ENCODE results near the gene RNU6-9.
A peak's percentile ranks its signal among the peaks of the same experiment; 100 is the strongest.

RNU6-9 gene

DNA sequence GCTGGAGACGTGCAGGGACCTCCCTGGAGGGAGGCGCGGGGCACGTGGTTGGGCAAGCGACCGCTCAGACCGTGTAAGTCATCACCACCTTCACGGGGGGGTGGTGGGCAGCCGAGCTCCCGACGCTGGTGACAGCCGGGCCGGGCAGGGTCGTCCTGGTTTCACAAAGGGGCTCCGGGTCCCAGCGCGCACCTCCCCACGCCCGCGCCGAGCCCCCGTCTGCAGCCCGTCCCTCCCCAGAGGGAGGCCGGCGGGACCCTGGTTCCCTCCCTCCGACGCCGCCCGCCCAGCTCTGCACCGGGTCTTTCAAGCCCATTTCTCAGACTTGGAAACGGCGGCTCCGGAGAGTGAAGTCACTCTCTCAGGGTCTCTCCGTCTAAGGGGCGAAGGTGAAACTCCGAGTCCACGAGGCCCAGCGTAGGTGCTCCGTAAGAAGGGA lies 31.8 kb downstream of the RNU6-9 start:
- Histone ChIP-seq H3F3A (ENCODE audit: insufficient read depth) (peaks cover 4% of the 10 kb centered on the region; the same call in 1 of the 2 replicates), H2AFZ (ENCODE audit: low read depth, low read length, severe bottlenecking) (peak overlapping the region; percentile 80), H4K20me1 (ENCODE audit: low read depth, low read length) (no peaks in the 10 kb centered on the region), H3K9ac (ENCODE audit: low read length) (peak overlapping the region; percentile 60), H3K4me3 (ENCODE audit: insufficient read depth, low read length, poor library complexity, severe bottlenecking) (peak overlapping the region; percentile 61), H3K27ac (ENCODE audit: low read depth, low read length) (0 out of 2 replicates have a peak overlapping the region, but pooled peaks have one; percentile 41), H3K9me2 (replicated peaks; ENCODE audit: insufficient read depth, low read length) (no peaks in the 10 kb centered on the region), H3K27me3 (ENCODE audit: low read length) (no peaks in the 10 kb centered on the region), H3K4me2 (ENCODE audit: low read depth, low read length, poor library complexity, severe bottlenecking) (peak overlapping the region; percentile 94), H3K79me2 (ENCODE audit: insufficient read depth, low read length) (no peaks in the 10 kb centered on the region), H3K36me3 (ENCODE audit: low read length) (no peaks in the 10 kb centered on the region), H3K9me3 (ENCODE audit: insufficient read depth, low read length) (no peaks in the 10 kb centered on the region)
- TF ChIP-seq EZH2phosphoT487 (conservative IDR thresholded peaks at IDR 0.05; ENCODE audit: low read length): no peak
- TF ChIP-seq, protein P1, sequence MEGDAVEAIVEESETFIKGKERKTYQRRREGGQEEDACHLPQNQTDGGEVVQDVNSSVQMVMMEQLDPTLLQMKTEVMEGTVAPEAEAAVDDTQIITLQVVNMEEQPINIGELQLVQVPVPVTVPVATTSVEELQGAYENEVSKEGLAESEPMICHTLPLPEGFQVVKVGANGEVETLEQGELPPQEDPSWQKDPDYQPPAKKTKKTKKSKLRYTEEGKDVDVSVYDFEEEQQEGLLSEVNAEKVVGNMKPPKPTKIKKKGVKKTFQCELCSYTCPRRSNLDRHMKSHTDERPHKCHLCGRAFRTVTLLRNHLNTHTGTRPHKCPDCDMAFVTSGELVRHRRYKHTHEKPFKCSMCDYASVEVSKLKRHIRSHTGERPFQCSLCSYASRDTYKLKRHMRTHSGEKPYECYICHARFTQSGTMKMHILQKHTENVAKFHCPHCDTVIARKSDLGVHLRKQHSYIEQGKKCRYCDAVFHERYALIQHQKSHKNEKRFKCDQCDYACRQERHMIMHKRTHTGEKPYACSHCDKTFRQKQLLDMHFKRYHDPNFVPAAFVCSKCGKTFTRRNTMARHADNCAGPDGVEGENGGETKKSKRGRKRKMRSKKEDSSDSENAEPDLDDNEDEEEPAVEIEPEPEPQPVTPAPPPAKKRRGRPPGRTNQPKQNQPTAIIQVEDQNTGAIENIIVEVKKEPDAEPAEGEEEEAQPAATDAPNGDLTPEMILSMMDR (IDR thresholded peaks at IDR 0.05; ENCODE audit: insufficient read depth, low read length, poor library complexity, severe bottlenecking): no peak

DNA sequence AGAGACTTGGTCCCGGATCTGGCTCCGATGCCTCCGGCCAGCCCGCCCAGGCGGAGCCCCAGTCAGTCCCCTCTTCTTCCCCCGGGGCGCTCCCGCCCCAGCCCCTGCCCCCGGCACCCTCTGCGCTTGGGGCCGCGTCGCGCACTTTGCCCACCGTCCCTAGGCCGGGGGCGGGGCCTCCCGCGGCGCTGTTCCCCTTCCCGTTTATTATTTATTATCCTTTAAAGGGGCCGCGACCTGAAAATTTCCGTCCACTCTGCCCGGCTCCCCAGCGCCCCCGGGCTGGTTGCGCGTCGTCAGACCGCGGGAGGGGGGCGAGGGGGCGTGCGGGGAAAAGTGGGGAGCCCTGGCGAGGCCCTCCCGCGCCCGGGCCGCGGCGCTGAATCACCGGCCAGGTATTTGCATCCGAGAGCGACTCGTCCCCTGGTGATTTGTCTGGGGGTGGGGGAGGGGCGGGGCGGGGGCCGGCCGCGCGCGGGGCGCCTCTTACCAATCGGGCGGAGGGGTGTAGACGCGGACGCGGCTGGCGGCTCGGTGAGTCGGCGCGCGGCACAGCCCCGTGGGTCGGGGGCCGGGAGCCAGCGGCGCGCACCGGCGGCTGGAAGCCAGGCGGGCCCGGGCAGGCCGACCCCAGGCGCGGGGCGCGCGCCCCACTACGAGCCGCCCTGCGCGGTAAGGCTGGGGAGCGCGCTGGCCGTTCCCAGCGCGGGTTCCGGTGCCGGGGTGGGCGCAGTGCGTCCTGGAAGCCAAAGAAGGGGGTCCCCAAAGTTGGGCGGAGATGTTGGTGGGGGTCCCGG lies 32.4 kb downstream of the RNU6-9 start, which contains the start of gene ARID3A:
ARID3A (plus strand) TSS at position 510 of the 797 bp plus-strand sequence. CDS start 3,494 bp downstream, outside the sequence.
- Histone ChIP-seq H3K4me3 (ENCODE audit: insufficient read depth, low read length, poor library complexity, severe bottlenecking) (peak within 1 kb of the TSS; percentile 61), H3K9me3 (ENCODE audit: insufficient read depth, low read length) (no peaks in the 10 kb centered on the region), H3K79me2 (ENCODE audit: insufficient read depth, low read length) (no peaks in the 10 kb centered on the region), H2AFZ (ENCODE audit: low read depth, low read length, severe bottlenecking) (peak within 1 kb of the TSS; percentile 80), H3K27ac (ENCODE audit: low read depth, low read length) (0 out of 2 replicates have a peak within 1 kb of the TSS, but pooled peaks have one; percentile 41), H3K9me2 (replicated peaks; ENCODE audit: insufficient read depth, low read length) (no peaks in the 10 kb centered on the region), H3K36me3 (ENCODE audit: low read length) (no peaks in the 10 kb centered on the region), H3F3A (ENCODE audit: insufficient read depth) (peaks cover 2% of the 10 kb centered on the region; the same call in 1 of the 2 replicates), H3K4me2 (ENCODE audit: low read depth, low read length, poor library complexity, severe bottlenecking) (peak within 1 kb of the TSS; percentile 94), H3K27me3 (ENCODE audit: low read length) (no peaks in the 10 kb centered on the region), H3K9ac (ENCODE audit: low read length) (peak within 1 kb of the TSS; percentile 60), H4K20me1 (ENCODE audit: low read depth, low read length) (no peaks in the 10 kb centered on the region)
- TF ChIP-seq, protein P1 (IDR thresholded peaks at IDR 0.05; ENCODE audit: insufficient read depth, low read length, poor library complexity, severe bottlenecking): no peak
- no peak for TF ChIP-seq EZH2phosphoT487 (conservative IDR thresholded peaks at IDR 0.05; ENCODE audit: low read length)

DNA sequence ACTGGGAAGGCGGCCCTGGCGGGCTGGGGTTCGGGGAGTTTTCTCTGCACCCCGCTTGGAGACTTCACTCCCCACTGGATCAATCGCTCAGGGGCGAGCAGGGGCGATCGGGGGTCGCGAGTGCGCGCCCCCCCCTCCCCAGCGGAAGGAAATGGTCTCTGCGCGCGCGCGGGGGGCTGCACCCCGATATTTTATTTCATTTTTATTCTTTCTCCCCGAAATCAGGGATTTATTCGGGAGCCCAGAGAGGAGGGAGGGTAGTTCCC lies 33.0 kb downstream of the RNU6-9 start:
- H3K79me2 ChIP-seq (ENCODE audit: insufficient read depth, low read length): no peaks in the 10 kb centered on the region
- H4K20me1 ChIP-seq (ENCODE audit: low read depth, low read length): no peaks in the 10 kb centered on the region
- peak overlapping the region; percentile 94 for H3K4me2 ChIP-seq (ENCODE audit: low read depth, low read length, poor library complexity, severe bottlenecking)
- H3K9me2 ChIP-seq (replicated peaks; ENCODE audit: insufficient read depth, low read length): no peaks in the 10 kb centered on the region
- no peaks in the 10 kb centered on the region for H3K9me3 ChIP-seq (ENCODE audit: insufficient read depth, low read length)
- no peaks in the 10 kb centered on the region for H3F3A ChIP-seq (ENCODE audit: insufficient read depth)
- H3K27me3 ChIP-seq (ENCODE audit: low read length): no peaks in the 10 kb centered on the region
- H3K36me3 ChIP-seq (ENCODE audit: low read length): no peaks in the 10 kb centered on the region
- peak overlapping the region; percentile 61 for H3K4me3 ChIP-seq (ENCODE audit: insufficient read depth, low read length, poor library complexity, severe bottlenecking)
- TF ChIP-seq EZH2phosphoT487 (conservative IDR thresholded peaks at IDR 0.05; ENCODE audit: low read length): no peak
- TF ChIP-seq, protein P1 (IDR thresholded peaks at IDR 0.05; ENCODE audit: insufficient read depth, low read length, poor library complexity, severe bottlenecking): no peak
- no peak overlapping the region for H3K27ac ChIP-seq (ENCODE audit: low read depth, low read length)
- peak overlapping the region; percentile 27; the same call in 1 of the 2 replicates for H3K9ac ChIP-seq (ENCODE audit: low read length)
- H2AFZ ChIP-seq (ENCODE audit: low read depth, low read length, severe bottlenecking): no peak overlapping the region
